ENCODE data around the gene CALY. TPM values are rescaled to one million over a fixed set of nuclear protein-coding genes. Genes with fewer than 3 reads are reported as not detected.

Gene CALY
- polyA plus RNA-seq, 1 of the 3 experiments (the other 2 are of a cell fraction), result 3.3 TPM

GRCh38 chr10:133279326-133280226, 57.1 kb downstream of the CALY start:
- no peaks in the 10 kb centered on the region for H3K27me3 ChIP-seq (ENCODE audit: insufficient read depth)
- no peak overlapping the region for H3K4me3 ChIP-seq (ENCODE audit: low read depth in 2 of 2, low read length in 1 of 2)
- DNase-seq, result no peak
- ChIA-PET CTCF (interaction anchor here (1.1 to 1.5 kb wide), 2 partner anchors 25 to 29 kb away, joined by 4 read pairs; no protein-coding TSS in a partner anchor), POLR2A (interaction anchor here (1.2 kb wide), 1 partner anchor 15 kb away, joined by 4 read pairs; no protein-coding TSS in a partner anchor)
- peaks cover 1 to 50% of the 10 kb centered on the region in 2 experiments for H3K36me3 ChIP-seq (replicated peaks in 1 of 2; ENCODE audit: control insufficient read depth in 1 of 2, insufficient read depth in 2 of 2, low read length in 1 of 2)
- no peak overlapping the region for H2AFZ ChIP-seq (ENCODE audit: low read depth)
- H3K4me1 ChIP-seq (ENCODE audit: control insufficient read depth in 1 of 2, insufficient read depth in 2 of 2, low read depth in 1 of 2, low read length in 1 of 2), result no peaks in the 10 kb centered on the region; a peak in 1 of 4 replicates
- H3K4me2 ChIP-seq, result no peak overlapping the region
- no peaks in the 10 kb centered on the region for H3K79me2 ChIP-seq (ENCODE audit: insufficient read depth)
- no peaks in the 10 kb centered on the region for H3F3A ChIP-seq (replicated peaks; ENCODE audit: insufficient read depth)
- no peaks in the 10 kb centered on the region; the same call in 1 of the 2 replicates for H4K20me1 ChIP-seq (ENCODE audit: insufficient read depth)
- no peak overlapping the region for H3K9ac ChIP-seq
- H3K27ac ChIP-seq (ENCODE audit: low read depth in 2 of 2, low read length in 1 of 2), result no peak overlapping the region
- no peaks in the 10 kb centered on the region for H3K9me3 ChIP-seq
- no peaks in the 10 kb centered on the region for H3K9me2 ChIP-seq
- TF ChIP-seq POLR2AphosphoS5 (IDR thresholded peaks at IDR 0.05; ENCODE audit: low read depth, low read length), result no peak
- TF ChIP-seq GATA2 (CRISPR knock-in tag; IDR thresholded peaks at IDR 0.05), result no peak
- TF ChIP-seq YY1 (IDR thresholded peaks at IDR 0.05; ENCODE audit: low read depth), result no peak
- no peak for TF ChIP-seq USF1 (IDR thresholded peaks at IDR 0.05; ENCODE audit: borderline replicate concordance, low read depth)
- TF ChIP-seq TEAD4 (IDR thresholded peaks at IDR 0.05; ENCODE audit: borderline replicate concordance, insufficient read depth), result no peak
- TF ChIP-seq SIN3A (IDR thresholded peaks at IDR 0.05; ENCODE audit: borderline replicate concordance, low read depth, low read length), result no peak
- TF ChIP-seq USF2 (IDR thresholded peaks at IDR 0.05; ENCODE audit: borderline replicate concordance, low read depth, low read length), result no peak
- TF ChIP-seq REST (IDR thresholded peaks at IDR 0.05; ENCODE audit: low read depth, low read length), result no peak
- no peak for TF ChIP-seq EZH2phosphoT487 (IDR thresholded peaks at IDR 0.05; ENCODE audit: borderline replicate concordance, low read depth)
- no peak for TF ChIP-seq MEF2A (IDR thresholded peaks at IDR 0.05; ENCODE audit: borderline replicate concordance, low read depth)
- TF ChIP-seq RXRA (IDR thresholded peaks at IDR 0.05; ENCODE audit: borderline replicate concordance, low read depth), result no peak
- TF ChIP-seq JUND (IDR thresholded peaks at IDR 0.05), result no peak
- TF ChIP-seq NFIC (IDR thresholded peaks at IDR 0.05; ENCODE audit: borderline replicate concordance), result no peak
- no peak for TF ChIP-seq TAF1 (IDR thresholded peaks at IDR 0.05; ENCODE audit: borderline replicate concordance, low read depth, low read length)
- no peak for TF ChIP-seq PBX3 (IDR thresholded peaks at IDR 0.05)
- TF ChIP-seq MAX (IDR thresholded peaks at IDR 0.05; ENCODE audit: low read depth), result no peak
- no peak for TF ChIP-seq MXI1 (IDR thresholded peaks at IDR 0.05; ENCODE audit: low read depth, low read length)
- TF ChIP-seq FOSL2 (IDR thresholded peaks at IDR 0.05; ENCODE audit: borderline replicate concordance, low read depth), result no peak
- no peak for TF ChIP-seq RFX5 (IDR thresholded peaks at IDR 0.05; ENCODE audit: low read length)
- TF ChIP-seq ZBTB33 (IDR thresholded peaks at IDR 0.05; ENCODE audit: borderline replicate concordance, low read depth), result no peak
- WGBS (ENCODE audit: low lambda C conversion rate), result 97% methylated on average over 20 of the region's 24 CpGs

Measured in SK-N-SH (cell line).